GM13976 (cell line): ENCODE measurements around the gene IMP3.

Experiments
- DNase-seq: peaks from one replicate; pipeline ENCODE4 v3.0.0; 2012; ENCODE audit warnings: low spot score
- in situ Hi-C: fragments of 300-500 bp; cut with MboI; formaldehyde crosslinking; loops from one replicate; pipeline ENCODE4 v1.12.0; 2022; ENCODE audit warnings: low sequenced_read_pairs, mixed read lengths, inconsistent platforms; ENCODE audit not compliant: unreplicated experiment
- TF ChIP-seq, protein P1 (sequence below): IDR thresholded peaks from 2 replicates; pipeline ENCODE4 v1.5.1; 2012; ENCODE audit warnings: borderline replicate concordance, mild to moderate bottlenecking; ENCODE audit not compliant: insufficient read depth; ENCODE audit errors: extremely low read depth, missing control alignments, control extremely low read depth

The IMP3 gene

GRCh38 chr15:75676688-75677464 is 36.9 kb upstream of the IMP3 start:
- TF ChIP-seq, protein P1, sequence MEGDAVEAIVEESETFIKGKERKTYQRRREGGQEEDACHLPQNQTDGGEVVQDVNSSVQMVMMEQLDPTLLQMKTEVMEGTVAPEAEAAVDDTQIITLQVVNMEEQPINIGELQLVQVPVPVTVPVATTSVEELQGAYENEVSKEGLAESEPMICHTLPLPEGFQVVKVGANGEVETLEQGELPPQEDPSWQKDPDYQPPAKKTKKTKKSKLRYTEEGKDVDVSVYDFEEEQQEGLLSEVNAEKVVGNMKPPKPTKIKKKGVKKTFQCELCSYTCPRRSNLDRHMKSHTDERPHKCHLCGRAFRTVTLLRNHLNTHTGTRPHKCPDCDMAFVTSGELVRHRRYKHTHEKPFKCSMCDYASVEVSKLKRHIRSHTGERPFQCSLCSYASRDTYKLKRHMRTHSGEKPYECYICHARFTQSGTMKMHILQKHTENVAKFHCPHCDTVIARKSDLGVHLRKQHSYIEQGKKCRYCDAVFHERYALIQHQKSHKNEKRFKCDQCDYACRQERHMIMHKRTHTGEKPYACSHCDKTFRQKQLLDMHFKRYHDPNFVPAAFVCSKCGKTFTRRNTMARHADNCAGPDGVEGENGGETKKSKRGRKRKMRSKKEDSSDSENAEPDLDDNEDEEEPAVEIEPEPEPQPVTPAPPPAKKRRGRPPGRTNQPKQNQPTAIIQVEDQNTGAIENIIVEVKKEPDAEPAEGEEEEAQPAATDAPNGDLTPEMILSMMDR, result no peak
- DNase-seq, result no peak
- in situ Hi-C loops, result no loop called here

- DNase-seq, result no peak
- in situ Hi-C loops, result no loop called here
- TF ChIP-seq, protein P1, result no peak
Observed at GRCh38 chr15:75675579-75676404, 35.8 kb upstream of the IMP3 start.

DNA sequence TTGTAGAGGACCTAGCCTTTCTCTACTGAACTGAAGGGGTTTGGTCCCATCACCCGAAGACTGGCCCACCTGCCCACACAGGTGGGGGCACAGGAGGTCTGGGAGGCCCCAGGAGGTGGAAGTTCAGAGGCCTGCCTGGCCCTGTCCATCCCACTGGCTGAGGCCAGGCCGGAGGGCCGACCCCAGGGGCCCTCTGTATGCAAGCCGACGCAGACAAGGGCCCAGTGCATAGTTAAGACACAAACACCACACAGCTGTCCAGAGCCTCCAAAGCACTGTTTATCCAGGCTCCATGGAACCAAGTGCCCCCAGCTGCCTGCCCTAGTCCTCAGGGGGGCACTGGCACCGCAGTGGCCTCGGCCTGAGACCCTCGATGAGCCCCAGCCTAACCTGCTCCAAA is 34.3 kb upstream of the IMP3 start:
- no peak for DNase-seq
- in situ Hi-C loops, result no loop called here
- TF ChIP-seq, protein P1, result no peak

DNA sequence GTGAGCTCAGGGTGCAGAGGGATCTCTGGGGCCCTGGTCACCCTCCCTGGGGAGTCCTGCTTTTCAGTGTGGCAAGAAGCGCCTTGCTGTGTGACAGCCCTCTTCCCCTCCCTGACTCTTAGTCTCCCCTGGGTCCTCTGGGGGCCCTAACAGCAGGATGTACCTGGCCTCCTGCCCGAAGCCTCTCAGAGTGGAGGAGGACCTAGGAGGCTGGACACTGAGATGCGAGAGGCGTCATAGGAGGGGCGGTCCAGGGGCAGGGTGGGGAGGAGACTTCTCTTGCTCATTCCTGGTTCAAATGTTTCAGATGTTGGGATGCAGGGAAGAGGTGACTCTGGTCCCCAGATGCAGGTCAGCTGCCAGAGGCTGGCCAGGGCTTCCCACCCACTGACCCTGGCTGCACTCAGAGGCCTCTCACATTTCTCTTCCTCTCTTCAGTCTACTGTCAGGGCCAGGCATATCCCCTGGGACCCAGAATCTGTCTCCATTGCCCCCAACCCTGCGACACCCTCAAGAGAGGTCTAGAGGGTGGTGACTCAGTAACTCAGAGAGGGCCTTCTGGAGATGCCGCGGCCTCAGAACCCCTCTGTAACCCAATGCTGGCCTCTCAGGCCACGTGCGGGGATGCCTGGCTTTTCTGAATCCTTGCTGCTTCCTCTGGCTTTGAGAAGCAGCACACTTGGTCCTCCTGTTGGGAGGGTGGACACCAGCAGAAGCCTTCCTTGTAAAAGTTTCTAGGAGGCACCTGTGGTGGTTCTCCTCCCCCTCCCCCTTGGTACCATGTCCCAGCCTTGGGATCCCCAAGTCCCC is 33.6 kb upstream of the IMP3 start:
- no peak for DNase-seq
- in situ Hi-C loops, result no loop called here
- TF ChIP-seq, protein P1, result no peak

DNA sequence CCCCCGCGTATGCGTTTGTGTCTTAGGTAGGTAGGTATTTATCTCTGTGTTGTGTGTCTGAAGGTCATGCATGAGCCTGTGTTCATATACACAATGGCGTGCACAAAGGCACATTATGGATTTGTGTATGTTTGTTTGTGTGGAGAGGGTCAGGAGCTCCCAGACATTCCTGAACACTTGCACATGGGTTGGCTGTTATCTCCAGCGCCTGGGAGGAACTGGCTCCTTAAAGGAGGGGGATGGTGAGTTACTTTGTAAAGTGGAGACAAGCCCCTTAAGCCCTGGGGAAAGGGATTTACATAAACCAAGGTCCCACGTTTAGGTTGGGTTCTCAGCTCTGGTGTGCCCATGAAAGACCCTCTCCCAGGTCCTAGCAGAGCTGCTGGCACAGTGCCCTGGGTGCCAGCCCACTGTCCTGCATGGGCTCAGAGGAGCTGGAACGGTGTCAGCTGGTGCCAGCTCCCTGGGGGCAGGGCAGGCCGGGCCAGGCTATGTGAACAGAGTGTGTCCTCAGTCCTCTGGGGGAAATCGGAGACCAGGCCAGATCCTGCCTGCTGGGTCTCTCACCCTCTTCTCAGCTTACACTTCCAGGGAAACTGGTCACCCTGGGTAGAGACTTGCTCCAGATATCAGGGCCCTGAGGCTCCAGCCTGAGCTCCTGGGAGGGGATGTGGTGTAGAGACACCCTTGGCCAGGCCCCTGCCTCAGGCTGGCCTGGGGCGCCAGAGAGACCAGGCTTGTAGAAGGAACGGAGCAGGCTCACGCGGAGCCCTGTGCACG is 32.8 kb upstream of the IMP3 start:
- TF ChIP-seq, protein P1, result no peak
- in situ Hi-C loops, result no loop called here
- DNase-seq, result no peak
